H1 (cell line): ENCODE results near the gene CBR3. TPM values are rescaled to one million over a fixed set of nuclear protein-coding genes. Genes with fewer than 3 reads are reported as not detected.

Experiments used
- CTCF ChIA-PET: fragments of 300-600 bp; sonication (Branson Sonifier 250); formaldehyde crosslinking; loops from one replicate; lab custom pipeline; 2021; ENCODE audit not compliant: partially characterized antibody; lab: Charles Lee
- POLR2A ChIA-PET: fragments of 300-600 bp; sonication (Branson Sonifier 250); formaldehyde crosslinking; loops from one replicate; lab custom pipeline; 2021; ENCODE audit warnings: inconsistent platforms; ENCODE audit not compliant: partially characterized antibody; lab: Charles Lee
- DNase-seq, 2 experiments: peaks; one replicate each; pipeline versions ENCODE4 v3.0.0 to v3.0.0-alpha.2; 2010 to 2022; ENCODE audit warnings: low spot score in 2 of 2, low read depth in 1 of 2, mixed read lengths in 1 of 2
- FAIRE-seq: peaks from 2 replicates; lab custom pipeline; 2011; peaks lifted over from hg19 to GRCh38; lab: Jason Lieb, UNC
- H2AFZ ChIP-seq: 2 replicates; pipeline ENCODE4 v1.8.1; 2012; ENCODE audit warnings: low read length, inconsistent platforms
- H2AK5ac ChIP-seq: 2 replicates; pipeline ENCODE4 v1.6.1; 2013; ENCODE audit warnings: low read depth, low read length
- H2BK120ac ChIP-seq: replicated peaks from 2 replicates; pipeline ENCODE3; 2013; ENCODE audit warnings: low read depth, low read length, inconsistent platforms
- H2BK12ac ChIP-seq: 2 replicates; pipeline ENCODE4 v1.6.1; 2013; ENCODE audit warnings: low read depth, low read length
- H2BK15ac ChIP-seq: 2 replicates; pipeline ENCODE4 v1.6.1; 2013; ENCODE audit warnings: low read length
- H2BK20ac ChIP-seq: 2 replicates; pipeline ENCODE4 v1.6.1; 2013; ENCODE audit warnings: low read length
- H2BK5ac ChIP-seq: 2 replicates; pipeline ENCODE4 v1.6.1; 2013; ENCODE audit warnings: low read depth, low read length
- H3K14ac ChIP-seq: 2 replicates; pipeline ENCODE4 v1.6.1; 2013; ENCODE audit warnings: inconsistent platforms; ENCODE audit not compliant: insufficient read length
- H3K18ac ChIP-seq: 2 replicates; pipeline ENCODE4 v1.6.1; 2013; ENCODE audit warnings: low read length; ENCODE audit errors: extremely low read depth
- H3K23ac ChIP-seq: 2 replicates; pipeline ENCODE4 v1.6.1; 2013; ENCODE audit warnings: inconsistent platforms; ENCODE audit not compliant: insufficient read length
- H3K23me2 ChIP-seq: 2 replicates; pipeline ENCODE4 v1.6.1; 2013; ENCODE audit warnings: low read depth, low read length
- H3K27ac ChIP-seq: 2 replicates; pipeline ENCODE4 v1.6.1; 2011; ENCODE audit warnings: low read depth, low read length, inconsistent platforms
- H3K27me3 ChIP-seq, 4 experiments: replicated peaks in 1 of 4; 1 replicate in 1 of 4; 2 replicates in 3 of 4; pipeline versions ENCODE4 v1.6.1 to v1.8.1; 2011 to 2013; ENCODE audit warnings: low read length in 3 of 4, mild to moderate bottlenecking in 3 of 4, inconsistent platforms in 2 of 4, mixed read lengths in 2 of 4, moderate library complexity in 1 of 4; ENCODE audit not compliant: control insufficient read depth in 3 of 4, insufficient read depth in 3 of 4; ENCODE audit errors: extremely low read depth in 1 of 4
- H3K36me3 ChIP-seq, 4 experiments: 2 replicates each; pipeline versions ENCODE4 v1.6.1 to v1.8.1; 2011 to 2013; ENCODE audit warnings: mild to moderate bottlenecking in 4 of 4, low read length in 3 of 4, moderate library complexity in 2 of 4, control low read depth in 1 of 4, inconsistent platforms in 1 of 4; ENCODE audit not compliant: insufficient read depth in 4 of 4, control insufficient read depth in 2 of 4
- H3K4ac ChIP-seq: replicated peaks from 2 replicates; pipeline ENCODE3; 2013; ENCODE audit warnings: low read length, low read depth, mixed read lengths, inconsistent platforms; ENCODE audit not compliant: insufficient read length
- H3K4me1 ChIP-seq, 4 experiments: replicated peaks in 1 of 4; 1 replicate in 1 of 4; 2 replicates in 3 of 4; pipeline versions ENCODE4 v1.6.1 to v1.8.1; 2011 to 2013; ENCODE audit warnings: low read length in 3 of 4, inconsistent platforms in 2 of 4, mixed read lengths in 1 of 4; ENCODE audit not compliant: insufficient read depth in 4 of 4, control insufficient read depth in 3 of 4
- H3K4me2 ChIP-seq, 2 experiments: 2 replicates each; pipeline versions ENCODE4 v1.6.1 to v1.8.1; 2011 to 2013; ENCODE audit warnings: low read depth in 2 of 2, low read length in 2 of 2, control low read depth in 1 of 2, inconsistent platforms in 1 of 2, mild to moderate bottlenecking in 1 of 2; ENCODE audit not compliant: insufficient read depth in 1 of 2
- H3K4me3 ChIP-seq, 4 experiments: fragments of 200-600, 300-600 bp in 1 of 4; sonication (generic), shearing (Covaris generic), sonication (Bioruptor Twin) in 1 of 4; 2 replicates each; pipeline versions ENCODE4 v1.5.1 to v1.8.1; 2011 to 2016; ENCODE audit warnings: low read length in 4 of 4, low read depth in 3 of 4, control low read depth in 2 of 4, inconsistent platforms in 2 of 4, mild to moderate bottlenecking in 2 of 4, mixed read lengths in 1 of 4, moderate library complexity in 1 of 4; ENCODE audit not compliant: insufficient read depth in 2 of 4; ENCODE audit errors: extremely low read depth in 1 of 4
- H3K56ac ChIP-seq: replicated peaks from 2 replicates; pipeline ENCODE3; 2013; ENCODE audit warnings: low read depth, mild to moderate bottlenecking, mixed read lengths, low read length, inconsistent platforms; ENCODE audit not compliant: insufficient read length
- H3K79me1 ChIP-seq: 2 replicates; pipeline ENCODE4 v1.6.1; 2013; ENCODE audit warnings: low read depth, low read length, control low read depth
- H3K79me2 ChIP-seq, 2 experiments: 2 replicates each; pipeline versions ENCODE4 v1.6.1 to v1.8.1; 2012 to 2013; ENCODE audit warnings: low read length in 2 of 2, mild to moderate bottlenecking in 2 of 2, inconsistent platforms in 1 of 2; ENCODE audit not compliant: insufficient read depth in 2 of 2, control insufficient read depth in 1 of 2
- H3K9ac ChIP-seq, 4 experiments: replicated peaks in 1 of 4; 1 replicate in 1 of 4; 2 replicates in 3 of 4; pipeline versions ENCODE4 v1.6.1 to v1.8.1; 2011 to 2013; ENCODE audit warnings: low read depth in 3 of 4, low read length in 3 of 4, control low read depth in 2 of 4, mild to moderate bottlenecking in 2 of 4, moderate library complexity in 2 of 4, inconsistent platforms in 1 of 4; ENCODE audit errors: extremely low read depth in 1 of 4
- H3K9me3 ChIP-seq, 2 experiments: 2 replicates each; pipeline versions ENCODE4 v1.6.1 to v1.8.1; 2012 to 2013; ENCODE audit warnings: mild to moderate bottlenecking in 2 of 2, moderate library complexity in 2 of 2, control low read depth in 1 of 2, inconsistent platforms in 1 of 2, low read depth in 1 of 2, low read length in 1 of 2, mixed read lengths in 1 of 2; ENCODE audit not compliant: insufficient read depth in 2 of 2
- H4K20me1 ChIP-seq, 2 experiments: replicated peaks in 1 of 2; 2 replicates each; pipeline versions ENCODE3 to v1.8.1; 2011 to 2013; ENCODE audit warnings: inconsistent platforms in 2 of 2, low read length in 2 of 2, mild to moderate bottlenecking in 1 of 2; ENCODE audit not compliant: insufficient read depth in 2 of 2, control insufficient read depth in 1 of 2
- H4K5ac ChIP-seq: 2 replicates; pipeline ENCODE4 v1.6.1; 2013; ENCODE audit warnings: low read length, low read depth, mixed read lengths, inconsistent platforms; ENCODE audit not compliant: insufficient read length
- H4K8ac ChIP-seq: 2 replicates; pipeline ENCODE4 v1.8.0; 2013; ENCODE audit warnings: mild to moderate bottlenecking, moderate library complexity, low read length, inconsistent platforms; ENCODE audit not compliant: insufficient read depth; ENCODE audit errors: extremely low read depth
- H4K91ac ChIP-seq: replicated peaks from 2 replicates; pipeline ENCODE3; 2013; ENCODE audit warnings: low read length, mixed read lengths, inconsistent platforms; ENCODE audit not compliant: insufficient read length
- BCL11A ChIP-seq, 2 experiments: IDR thresholded peaks; one replicate each; pipeline ENCODE4 v1.6.1; 2011; ENCODE audit warnings: low read depth in 2 of 2, low read length in 2 of 2, mild to moderate bottlenecking in 2 of 2
- CBX5 ChIP-seq: fragments of 300-800, 300-1000 bp; sonication (generic); IDR thresholded peaks from 2 replicates; pipeline ENCODE4 v1.7.1; 2016; ENCODE audit warnings: antibody characterized with exemption, low read length, low read depth
- CBX8 ChIP-seq: fragments of 300-800, 300-1000 bp; sonication (generic); IDR thresholded peaks from 2 replicates; pipeline ENCODE4 v1.7.1; 2016; ENCODE audit warnings: low read depth, low read length, borderline replicate concordance
- CHD1 ChIP-seq: IDR thresholded peaks from 2 replicates; pipeline ENCODE4 v1.6.1; 2012; ENCODE audit warnings: low read depth, low read length, improper control_type of control experiment
- EGR1 ChIP-seq: IDR thresholded peaks from 2 replicates; pipeline ENCODE4 v1.6.1; 2011; ENCODE audit warnings: low read depth, low read length, borderline replicate concordance
- GTF2F1 ChIP-seq: IDR thresholded peaks from 2 replicates; pipeline ENCODE4 v1.6.1; 2012; ENCODE audit warnings: low read depth, low read length, improper control_type of control experiment, borderline replicate concordance
- NANOG ChIP-seq: IDR thresholded peaks from 2 replicates; pipeline ENCODE4 v1.6.1; 2011; ENCODE audit warnings: low read length, low read depth, mild to moderate bottlenecking, inconsistent platforms; ENCODE audit not compliant: insufficient read depth, poor library complexity, severe bottlenecking
- POLR2A ChIP-seq, 2 experiments: IDR thresholded peaks; 1 replicate in 1 of 2; 2 replicates in 1 of 2; pipeline ENCODE4 v1.6.1; 2011; ENCODE audit warnings: low read depth in 2 of 2, low read length in 2 of 2, mild to moderate bottlenecking in 2 of 2; ENCODE audit errors: control extremely low read depth in 1 of 2
- SP1 ChIP-seq: IDR thresholded peaks from 2 replicates; pipeline ENCODE4 v1.6.1; 2011; ENCODE audit warnings: low read depth, low read length
- SRF ChIP-seq: IDR thresholded peaks from 2 replicates; pipeline ENCODE4 v1.6.1; 2011; ENCODE audit warnings: mild to moderate bottlenecking, low read depth, low read length, moderate library complexity
- TAF7 ChIP-seq: optimal IDR thresholded peaks from 2 replicates; pipeline ENCODE3; 2011; ENCODE audit warnings: low read depth, mild to moderate bottlenecking, inconsistent platforms, low read length, moderate library complexity, borderline replicate concordance
- ZNF274 ChIP-seq: IDR thresholded peaks from 2 replicates; pipeline ENCODE4 v1.7.0; 2012; ENCODE audit warnings: low read length, borderline replicate concordance; ENCODE audit errors: extremely low read depth
- WGBS, 2 experiments: shearing (Covaris generic) in 1 of 2; methylation state at CpG; one replicate each; pipeline versions ENCODE4 v1.1.6 to v1.1.7; 2013 to 2015; ENCODE audit warnings: low lambda C conversion rate in 2 of 2, mixed read lengths in 2 of 2, inconsistent platforms in 1 of 2, low coverage in 1 of 2, missing lambda C conversion rate in 1 of 2; ENCODE audit not compliant: insufficient replicate concordance in 2 of 2, insufficient coverage in 1 of 2, insufficient read length in 1 of 2; ENCODE audit errors: extremely low coverage in 1 of 2, missing lambda C conversion rate in 1 of 2; 5-methylcytosine and 5-hydroxymethylcytosine counted together
- polyA plus RNA-seq, 7 experiments: library from polyadenylated mRNA; depleted of rRNA in 3 of 7; stranded (reverse) in 5 of 7; unstranded in 2 of 7; fragments of >200 nt in 5 of 7; fragments of 200-250 nt in 2 of 7; gene quantifications; 1 replicate in 5 of 7; 2 replicates in 1 of 7; 4 replicates in 1 of 7; pipeline versions ENCODE4 v1.2.1 to v1.2.3, GENCODE V29; 2011 to 2013; ENCODE audit warnings: missing spikeins in 2 of 7, mixed read lengths in 2 of 7
- total RNA-seq: library from RNA; stranded (reverse); fragmentation: NEBNext Ultra II Directional; extraction: Animal tissue kit (Norgen Biotek cat#: 25700); gene quantifications from 2 replicates; pipeline ENCODE4 v1.2.1, GENCODE V29; 2021

The CBR3 gene
- total and polyA plus RNA-seq, 2 of the 8 experiments (the other 6 are each of a cell fraction or from before 2014, with no cell fraction given): 1.2 to 4.3 TPM

- no peak overlapping the region for H2BK12ac ChIP-seq
- H3K56ac ChIP-seq: peak overlapping the region; percentile 3
- no peak overlapping the region for H4K5ac ChIP-seq
- no peak overlapping the region for H2AFZ ChIP-seq
- H3K4me2 ChIP-seq: peak overlapping the region; percentile 20 to 54; a peak in 3 of 4 replicates
- 19% methylated on average over 1 of the region's 1 CpG; no CpG with 5 or more reads in 1 of the 2 experiments for WGBS, 2 experiments
- H3K27ac ChIP-seq: 0 out of 2 replicates have a peak overlapping the region, but pooled peaks have one; percentile 16
- H3K23me2 ChIP-seq: no peaks in the 10 kb centered on the region
- no peaks in the 10 kb centered on the region for H3K79me1 ChIP-seq
- H4K20me1 ChIP-seq: no peaks in the 10 kb centered on the region
- H3K9ac ChIP-seq: no peak overlapping the region
- peaks cover 10 to 32% (median 17%) of the 10 kb centered on the region in 4 experiments; a peak in 5 of 7 replicates for H3K4me1 ChIP-seq
- no peak overlapping the region for H3K23ac ChIP-seq
- no peak overlapping the region for H4K8ac ChIP-seq
- H3K14ac ChIP-seq: no peak overlapping the region
- H3K4me3 ChIP-seq: no peak overlapping the region; a peak in 1 of 8 replicates
- no peaks in the 10 kb centered on the region for H3K79me2 ChIP-seq
- CTCF ChIA-PET: interaction anchor here (0.8 to 2.2 kb wide), 4 partner anchors 9 to 40 kb away, joined by 3 to 9 read pairs (median 4); no protein-coding TSS in a partner anchor
- POLR2A ChIA-PET: interaction anchor here (0.6 to 2.0 kb wide), 12 partner anchors 8 to 223 kb away, joined by 3 to 5 read pairs (median 4); partner anchors contain the start of genes MORC3 and SETD4
- peak overlapping the region; percentile 44 for H2BK120ac ChIP-seq
- H3K9me3 ChIP-seq: peaks cover 16 to 20% of the 10 kb centered on the region in 2 experiments
- no peak overlapping the region for H2BK15ac ChIP-seq
- DNase-seq (peak in 1 of 2 experiments; percentile 59), FAIRE-seq (peak; percentile 28)
- peaks cover 0 to 7% (median 1%) of the 10 kb centered on the region in 4 experiments; a peak in 1 of 8 replicates for H3K36me3 ChIP-seq
- H2BK20ac ChIP-seq: peak overlapping the region; percentile 29; the same call in 1 of the 2 replicates
- peak overlapping the region; percentile 52; the same call in 1 of the 2 replicates for H3K18ac ChIP-seq
- H2AK5ac ChIP-seq: no peak overlapping the region
- H2BK5ac ChIP-seq: peak overlapping the region; percentile 98
- no peaks in the 10 kb centered on the region for H3K27me3 ChIP-seq
- H4K91ac ChIP-seq: peak overlapping the region; percentile 34
- no peak overlapping the region for H3K4ac ChIP-seq
- TF ChIP-seq ZNF274 (no peak), NANOG (peak; percentile 44), GTF2F1 (no peak), CBX8 (no peak), TAF7 (no peak), CBX5 (no peak), BCL11A (IDR thresholded peaks at IDR 0.05; ENCODE audit: low read depth in 2 of 2, low read length in 2 of 2) (no peak), CHD1 (no peak), POLR2A (IDR thresholded peaks at IDR 0.05; ENCODE audit: control extremely low read depth in 1 of 2, low read depth in 2 of 2, low read length in 2 of 2) (no peak), SP1 (peak; percentile 5; the same call in 1 of the 2 replicates), SRF (no peak), EGR1 (no peak)
These were observed 38.2 kb upstream of the CBR3 start for GRCh38 chr21:36096398-36097290.
